Measurements from ENCODE around the gene DBF4. TPM values are rescaled to one million over a fixed set of nuclear protein-coding genes. Genes with fewer than 3 reads are reported as not detected.

DBF4 gene
- total and polyA plus RNA-seq, 10 of the 15 experiments (the other 5 are each of a cell fraction or from before 2014, with no cell fraction given), result 29.3 to 89.8 (median 62.4) TPM

DNA sequence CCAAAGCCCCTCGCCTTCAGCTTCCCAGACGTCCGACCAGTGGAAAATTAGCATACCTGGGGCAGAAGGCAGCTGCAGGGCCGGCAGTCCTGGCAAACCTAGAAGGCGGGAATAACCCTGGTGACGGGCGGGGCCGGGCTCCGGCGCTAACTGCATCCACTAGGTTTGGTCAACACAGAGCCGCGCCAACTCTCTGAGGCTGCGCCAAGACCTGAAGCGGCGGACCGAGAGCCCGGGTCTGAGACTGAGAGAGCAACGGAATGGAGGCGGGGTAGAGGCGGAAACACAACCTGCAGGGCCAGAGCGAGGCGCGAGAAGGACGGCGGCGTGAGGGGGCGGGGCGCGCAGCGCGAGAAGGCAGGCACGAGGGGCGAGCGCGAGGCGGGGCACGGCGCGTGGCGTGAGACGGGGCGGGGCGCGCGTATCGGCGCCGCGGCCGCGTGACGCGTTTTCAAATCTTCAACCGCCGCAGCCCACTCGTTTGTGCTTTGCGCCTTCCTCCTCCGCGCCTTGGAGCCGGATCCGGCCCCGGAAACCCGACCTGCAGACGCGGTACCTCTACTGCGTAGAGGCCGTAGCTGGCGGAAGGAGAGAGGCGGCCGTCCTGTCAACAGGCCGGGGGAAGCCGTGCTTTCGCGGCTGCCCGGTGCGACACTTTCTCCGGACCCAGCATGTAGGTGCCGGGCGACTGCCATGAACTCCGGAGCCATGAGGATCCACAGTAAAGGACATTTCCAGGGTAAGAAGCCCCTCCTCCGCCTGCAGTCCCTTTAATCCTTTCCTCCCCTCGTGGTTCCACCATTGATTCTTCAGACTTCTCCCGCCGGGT is at the start of gene DBF4, which contains the start of gene SLC25A40 (continued):
- peak; percentile 21 to 58; a peak in 2 of 4 replicates for TF ChIP-seq IKZF2 (IDR thresholded peaks at IDR 0.05)
- TF ChIP-seq MTA2 (IDR thresholded peaks at IDR 0.05; ENCODE audit: low read depth), result 0 out of 2 replicates have a peak, but pooled peaks have one; percentile 17
- peak; percentile 68; the same call in 1 of the 2 replicates for TF ChIP-seq POLR2AphosphoS2 (IDR thresholded peaks at IDR 0.05; ENCODE audit: low read depth, low read length)
- no peak for TF ChIP-seq FOXK2 (IDR thresholded peaks at IDR 0.05)
- peak; percentile 78 for TF ChIP-seq SP1 (IDR thresholded peaks at IDR 0.05; ENCODE audit: low read depth, low read length)
- TF ChIP-seq, protein P1, sequence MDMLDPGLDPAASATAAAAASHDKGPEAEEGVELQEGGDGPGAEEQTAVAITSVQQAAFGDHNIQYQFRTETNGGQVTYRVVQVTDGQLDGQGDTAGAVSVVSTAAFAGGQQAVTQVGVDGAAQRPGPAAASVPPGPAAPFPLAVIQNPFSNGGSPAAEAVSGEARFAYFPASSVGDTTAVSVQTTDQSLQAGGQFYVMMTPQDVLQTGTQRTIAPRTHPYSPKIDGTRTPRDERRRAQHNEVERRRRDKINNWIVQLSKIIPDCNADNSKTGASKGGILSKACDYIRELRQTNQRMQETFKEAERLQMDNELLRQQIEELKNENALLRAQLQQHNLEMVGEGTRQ (IDR thresholded peaks at IDR 0.05; ENCODE audit: borderline replicate concordance, low read depth, low read length), result peak; percentile 74
- TF ChIP-seq, protein P2, sequence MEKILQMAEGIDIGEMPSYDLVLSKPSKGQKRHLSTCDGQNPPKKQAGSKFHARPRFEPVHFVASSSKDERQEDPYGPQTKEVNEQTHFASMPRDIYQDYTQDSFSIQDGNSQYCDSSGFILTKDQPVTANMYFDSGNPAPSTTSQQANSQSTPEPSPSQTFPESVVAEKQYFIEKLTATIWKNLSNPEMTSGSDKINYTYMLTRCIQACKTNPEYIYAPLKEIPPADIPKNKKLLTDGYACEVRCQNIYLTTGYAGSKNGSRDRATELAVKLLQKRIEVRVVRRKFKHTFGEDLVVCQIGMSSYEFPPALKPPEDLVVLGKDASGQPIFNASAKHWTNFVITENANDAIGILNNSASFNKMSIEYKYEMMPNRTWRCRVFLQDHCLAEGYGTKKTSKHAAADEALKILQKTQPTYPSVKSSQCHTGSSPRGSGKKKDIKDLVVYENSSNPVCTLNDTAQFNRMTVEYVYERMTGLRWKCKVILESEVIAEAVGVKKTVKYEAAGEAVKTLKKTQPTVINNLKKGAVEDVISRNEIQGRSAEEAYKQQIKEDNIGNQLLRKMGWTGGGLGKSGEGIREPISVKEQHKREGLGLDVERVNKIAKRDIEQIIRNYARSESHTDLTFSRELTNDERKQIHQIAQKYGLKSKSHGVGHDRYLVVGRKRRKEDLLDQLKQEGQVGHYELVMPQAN (conservative IDR thresholded peaks at IDR 0.05), result peak; percentile 95
- peak; percentile 92; the same call in 1 of the 2 replicates for TF ChIP-seq RB1 (IDR thresholded peaks at IDR 0.05; ENCODE audit: borderline replicate concordance)
- TF ChIP-seq CREB1 (IDR thresholded peaks at IDR 0.05; ENCODE audit: low read depth), result peak; percentile 90
- no peak for TF ChIP-seq RFX5 (IDR thresholded peaks at IDR 0.05; ENCODE audit: low read depth, low read length)
- TF ChIP-seq, protein P3, sequence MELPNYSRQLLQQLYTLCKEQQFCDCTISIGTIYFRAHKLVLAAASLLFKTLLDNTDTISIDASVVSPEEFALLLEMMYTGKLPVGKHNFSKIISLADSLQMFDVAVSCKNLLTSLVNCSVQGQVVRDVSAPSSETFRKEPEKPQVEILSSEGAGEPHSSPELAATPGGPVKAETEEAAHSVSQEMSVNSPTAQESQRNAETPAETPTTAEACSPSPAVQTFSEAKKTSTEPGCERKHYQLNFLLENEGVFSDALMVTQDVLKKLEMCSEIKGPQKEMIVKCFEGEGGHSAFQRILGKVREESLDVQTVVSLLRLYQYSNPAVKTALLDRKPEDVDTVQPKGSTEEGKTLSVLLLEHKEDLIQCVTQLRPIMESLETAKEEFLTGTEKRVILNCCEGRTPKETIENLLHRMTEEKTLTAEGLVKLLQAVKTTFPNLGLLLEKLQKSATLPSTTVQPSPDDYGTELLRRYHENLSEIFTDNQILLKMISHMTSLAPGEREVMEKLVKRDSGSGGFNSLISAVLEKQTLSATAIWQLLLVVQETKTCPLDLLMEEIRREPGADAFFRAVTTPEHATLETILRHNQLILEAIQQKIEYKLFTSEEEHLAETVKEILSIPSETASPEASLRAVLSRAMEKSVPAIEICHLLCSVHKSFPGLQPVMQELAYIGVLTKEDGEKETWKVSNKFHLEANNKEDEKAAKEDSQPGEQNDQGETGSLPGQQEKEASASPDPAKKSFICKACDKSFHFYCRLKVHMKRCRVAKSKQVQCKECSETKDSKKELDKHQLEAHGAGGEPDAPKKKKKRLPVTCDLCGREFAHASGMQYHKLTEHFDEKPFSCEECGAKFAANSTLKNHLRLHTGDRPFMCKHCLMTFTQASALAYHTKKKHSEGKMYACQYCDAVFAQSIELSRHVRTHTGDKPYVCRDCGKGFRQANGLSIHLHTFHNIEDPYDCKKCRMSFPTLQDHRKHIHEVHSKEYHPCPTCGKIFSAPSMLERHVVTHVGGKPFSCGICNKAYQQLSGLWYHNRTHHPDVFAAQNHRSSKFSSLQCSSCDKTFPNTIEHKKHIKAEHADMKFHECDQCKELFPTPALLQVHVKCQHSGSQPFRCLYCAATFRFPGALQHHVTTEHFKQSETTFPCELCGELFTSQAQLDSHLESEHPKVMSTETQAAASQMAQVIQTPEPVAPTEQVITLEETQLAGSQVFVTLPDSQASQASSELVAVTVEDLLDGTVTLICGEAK (IDR thresholded peaks at IDR 0.05; ENCODE audit: borderline replicate concordance), result peak; percentile 63; the same call in 1 of the 2 replicates
- 0 out of 2 replicates have a peak, but pooled peaks have one; percentile 10 for TF ChIP-seq JUND (IDR thresholded peaks at IDR 0.05; ENCODE audit: low read depth, low read length)
- no peak for TF ChIP-seq RBBP5 (conservative IDR thresholded peaks at IDR 0.05)
- TF ChIP-seq NBN (IDR thresholded peaks at IDR 0.05), result peak; percentile 44; the same call in 1 of the 2 replicates
- no peak for TF ChIP-seq MYC (IDR thresholded peaks at IDR 0.05; ENCODE audit: insufficient read depth, insufficient read length, insufficient replicate concordance, low read length, severe bottlenecking)
- TF ChIP-seq YY1 (IDR thresholded peaks at IDR 0.05; ENCODE audit: low read depth, low read length), result peak; percentile 59; the same call in 1 of the 2 replicates
- TF ChIP-seq NRF1 (conservative IDR thresholded peaks at IDR 0.05; ENCODE audit: low read depth, low read length), result peak; percentile 39
- no peak for TF ChIP-seq SUZ12 (IDR thresholded peaks at IDR 0.05; ENCODE audit: unreplicated experiment)
- TF ChIP-seq, protein P4, sequence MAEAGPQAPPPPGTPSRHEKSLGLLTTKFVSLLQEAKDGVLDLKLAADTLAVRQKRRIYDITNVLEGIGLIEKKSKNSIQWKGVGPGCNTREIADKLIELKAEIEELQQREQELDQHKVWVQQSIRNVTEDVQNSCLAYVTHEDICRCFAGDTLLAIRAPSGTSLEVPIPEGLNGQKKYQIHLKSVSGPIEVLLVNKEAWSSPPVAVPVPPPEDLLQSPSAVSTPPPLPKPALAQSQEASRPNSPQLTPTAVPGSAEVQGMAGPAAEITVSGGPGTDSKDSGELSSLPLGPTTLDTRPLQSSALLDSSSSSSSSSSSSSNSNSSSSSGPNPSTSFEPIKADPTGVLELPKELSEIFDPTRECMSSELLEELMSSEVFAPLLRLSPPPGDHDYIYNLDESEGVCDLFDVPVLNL (IDR thresholded peaks at IDR 0.05; ENCODE audit: low read depth, low read length), result peak; percentile 86

Data from GM12878 (cell line).